NCI-H2029 treated with DMSO at 0.1 percent for 48 hours (cell line): Measurements from ENCODE around the gene ABCF2.

Source experiments
- DNase-seq: peaks from one replicate; lab custom pipeline; 2025; lab: John Stamatoyannopoulos, UW

Gene ABCF2

GRCh38 chr7:151242159-151243044 lies 15.4 kb upstream of the ABCF2 start:
- DNase-seq = no peak

- DNase-seq = no peak
Observed at GRCh38 chr7:151241755-151242096, 14.7 kb upstream of the ABCF2 start.

- DNase-seq = no peak
Observed at GRCh38 chr7:151240942-151241754, 14.1 kb upstream of the ABCF2 start.

GRCh38 chr7:151240536-151240935 lies 13.5 kb upstream of the ABCF2 start:
- DNase-seq = no peak

- DNase-seq = no peak
Observed at GRCh38 chr7:151239837-151240459, 12.9 kb upstream of the ABCF2 start.

GRCh38 chr7:151238924-151239836 lies 12.2 kb upstream of the ABCF2 start:
- DNase-seq = no peak

GRCh38 chr7:151238190-151238810 lies 11.3 kb upstream of the ABCF2 start:
- DNase-seq = no peak

- no peak for DNase-seq
Observed at GRCh38 chr7:151237244-151238189, 10.5 kb upstream of the ABCF2 start.

- no peak for DNase-seq
Observed at GRCh38 chr7:151236406-151236805, 9.4 kb upstream of the ABCF2 start.

GRCh38 chr7:151235091-151235787 lies 8.2 kb upstream of the ABCF2 start:
- DNase-seq = no peak

- DNase-seq = no peak
Observed at GRCh38 chr7:151233804-151234203, 6.8 kb upstream of the ABCF2 start.

GRCh38 chr7:151232917-151233701 lies 6.1 kb upstream of the ABCF2 start:
- no peak for DNase-seq

- peak; percentile 43 for DNase-seq
Observed at GRCh38 chr7:151232091-151232916, 5.3 kb upstream of the ABCF2 start, which contains the start of gene CHPF2. CHPF2 (plus strand) TSS chr7:151232483; CDS start chr7:151234012, 1,529 bp downstream.

GRCh38 chr7:151231080-151231479 lies 4.1 kb upstream of the ABCF2 start:
- DNase-seq = no peak

GRCh38 chr7:151229249-151229648 lies 2.2 kb upstream of the ABCF2 start:
- no peak for DNase-seq

GRCh38 chr7:151228024-151228866 lies 1.2 kb upstream of the ABCF2 start:
- DNase-seq = no peak

- no peak for DNase-seq
Observed at GRCh38 chr7:151226560-151226874, 488 bp downstream of the ABCF2 start.
